Lower lobe of right lung (tissue), 2 donors: Measurements from ENCODE around the gene IL3. TPM values are rescaled to one million over a fixed set of nuclear protein-coding genes. Genes with fewer than 3 reads are reported as not detected.
A peak's percentile ranks its signal among the peaks of the same experiment; 100 is the strongest.

Source experiments
- ATAC-seq, 2 donors: fragments of 200-7000 bp; cut with Tn5 transposase; one replicate each; pipeline ENCODE4 v1.9.1; 2020 to 2022; ENCODE audit warnings: mild to moderate bottlenecking in 2 of 2, moderate library complexity in 2 of 2
- DNase-seq: peaks from one replicate; pipeline ENCODE4 v3.0.0-alpha.2; 2020
- H3K27ac ChIP-seq: fragments of 200-600 bp; one replicate; pipeline ENCODE4 v1.8.0; 2022
- H3K27me3 ChIP-seq: fragments of 200-600 bp; one replicate; pipeline ENCODE4 v1.8.0; 2022; ENCODE audit warnings: low read depth
- H3K36me3 ChIP-seq: fragments of 200-600 bp; one replicate; pipeline ENCODE4 v1.8.0; 2022; ENCODE audit warnings: mild to moderate bottlenecking
- H3K4me1 ChIP-seq: fragments of 200-600 bp; one replicate; pipeline ENCODE4 v1.8.0; 2022
- H3K4me3 ChIP-seq: fragments of 200-600 bp; one replicate; pipeline ENCODE4 v1.8.0; 2022; ENCODE audit warnings: mild to moderate bottlenecking
- H3K9me3 ChIP-seq: fragments of 200-600 bp; one replicate; pipeline ENCODE4 v1.8.0; 2022
- CTCF ChIP-seq: fragments of 200-600 bp; IDR thresholded peaks from one replicate; pipeline ENCODE4 v1.8.0; 2022; ENCODE audit warnings: antibody characterized with exemption, mild to moderate bottlenecking
- intact Hi-C: fragments of 100-400 bp; cut with DNase I; formaldehyde crosslinking; loops from one replicate; pipeline ENCODE4 v1.11.0; 2022
- total RNA-seq: library from RNA; stranded (reverse); fragmentation: NEBNext Ultra II Directional; extraction: Animal tissue kit (Norgen Biotek cat#: 25700); gene quantifications from one replicate; pipeline ENCODE4 v1.2.1, GENCODE V29; 2021
- donor health status: DM: no; HTN: yes; CAD: no; lungs with severe emphysema.

Gene IL3
- total RNA-seq, 1 donor from 2014 or later: not detected

GRCh38 chr5:132023258-132024116 lies 37.0 kb upstream of the IL3 start:
- H3K9me3 ChIP-seq: no peaks in the 10 kb centered on the region
- intact Hi-C loops: no loop called here
- H3K4me3 ChIP-seq: no peak overlapping the region
- DNase-seq (no peak), ATAC-seq (no peak)
- no peak overlapping the region for H3K27ac ChIP-seq
- no peak for TF ChIP-seq CTCF
- H3K27me3 ChIP-seq: no peaks in the 10 kb centered on the region
- no peaks in the 10 kb centered on the region for H3K36me3 ChIP-seq
- no peaks in the 10 kb centered on the region for H3K4me1 ChIP-seq

- no peak for ATAC-seq
- Histone ChIP-seq H3K27me3 (no peaks in the 10 kb centered on the region), H3K36me3 (no peaks in the 10 kb centered on the region), H3K9me3 (no peaks in the 10 kb centered on the region), H3K4me3 (no peak overlapping the region), H3K27ac (no peak overlapping the region), H3K4me1 (no peaks in the 10 kb centered on the region)
- no peak for DNase-seq
- intact Hi-C loops: no loop called here
- no peak for TF ChIP-seq CTCF
Measured at GRCh38 chr5:132024117-132024435, 36.4 kb upstream of the IL3 start.

- DNase-seq (no peak), ATAC-seq (no peak)
Measured at GRCh38 chr5:132024789-132025402, 35.6 kb upstream of the IL3 start.

GRCh38 chr5:132025403-132025971 lies 35.0 kb upstream of the IL3 start:
- H3K4me3 ChIP-seq: no peak overlapping the region
- H3K36me3 ChIP-seq: no peaks in the 10 kb centered on the region
- no peak for TF ChIP-seq CTCF
- DNase-seq: no peak
- no peaks in the 10 kb centered on the region for H3K9me3 ChIP-seq
- H3K4me1 ChIP-seq: no peaks in the 10 kb centered on the region
- ATAC-seq: no peak
- H3K27ac ChIP-seq: no peak overlapping the region
- intact Hi-C loops: no loop called here
- no peaks in the 10 kb centered on the region for H3K27me3 ChIP-seq

More at GRCh38 chr5:132024789-132025402, 35.6 kb upstream of the IL3 start:
- Histone ChIP-seq H3K4me3 (no peak overlapping the region), H3K27ac (no peak overlapping the region), H3K36me3 (no peaks in the 10 kb centered on the region), H3K4me1 (no peaks in the 10 kb centered on the region), H3K27me3 (no peaks in the 10 kb centered on the region), H3K9me3 (no peaks in the 10 kb centered on the region)
- TF ChIP-seq CTCF: no peak
- intact Hi-C loops: no loop called here

GRCh38 chr5:132026516-132027008 lies 33.9 kb upstream of the IL3 start:
- TF ChIP-seq CTCF: no peak
- intact Hi-C loops: no loop called here
- no peaks in the 10 kb centered on the region for H3K27me3 ChIP-seq
- H3K36me3 ChIP-seq: no peaks in the 10 kb centered on the region
- H3K9me3 ChIP-seq: no peaks in the 10 kb centered on the region
- peak in 1 of 2 donors; percentile 27 for ATAC-seq
- H3K4me3 ChIP-seq: no peak overlapping the region
- H3K27ac ChIP-seq: no peak overlapping the region
- no peaks in the 10 kb centered on the region for H3K4me1 ChIP-seq
- DNase-seq: no peak
